Panc1 (cell line): ENCODE data around the gene SLC7A11. TPM values are rescaled to one million over a fixed set of nuclear protein-coding genes. Genes with fewer than 3 reads are reported as not detected.

Experiments used
- ATAC-seq: fragments of 200-7000 bp; cut with Tn5 transposase; 2 replicates; pipeline ENCODE4 v1.9.1; 2020; ENCODE audit warnings: mild to moderate bottlenecking, moderate library complexity
- BruUV-seq: library from RNA; stranded (reverse); fragments of 400-500 nt; replicated peaks from 2 replicates; lab custom pipeline; 2021; lab: Mats Ljungman, UMichigan
- CTCF ChIA-PET: fragments of 300-600 bp; sonication (Branson Sonifier 250); formaldehyde crosslinking; loops from one replicate; lab custom pipeline; 2022; ENCODE audit warnings: antibody characterized with exemption; lab: Charles Lee
- POLR2A ChIA-PET: fragments of 300-600 bp; sonication (Branson Sonifier 250); formaldehyde crosslinking; loops from one replicate; lab custom pipeline; 2022; ENCODE audit warnings: antibody characterized with exemption; lab: Charles Lee
- DNase-seq: peaks from one replicate; pipeline ENCODE4 v3.0.0-alpha.2; 2010; ENCODE audit warnings: low read depth, low spot score
- H3K27ac ChIP-seq: 2 replicates; pipeline ENCODE4 v1.5.1; 2011; ENCODE audit warnings: mild to moderate bottlenecking, low read length, inconsistent platforms
- H3K27me3 ChIP-seq: fragments of 200-500 bp; sonication (Bioruptor generic); 2 replicates; pipeline ENCODE4 v1.6.0; 2014; ENCODE audit warnings: low read length, inconsistent platforms; ENCODE audit not compliant: control insufficient read depth, insufficient read depth
- H3K36me3 ChIP-seq: fragments of 200-500 bp; sonication (Bioruptor generic); 2 replicates; pipeline ENCODE4 v1.5.1; 2014; ENCODE audit warnings: inconsistent platforms, mild to moderate bottlenecking, low read length, moderate library complexity; ENCODE audit not compliant: control insufficient read depth, insufficient read depth
- H3K4me1 ChIP-seq: 2 replicates; pipeline ENCODE4 v1.5.1; 2011; ENCODE audit warnings: inconsistent platforms, mild to moderate bottlenecking, low read length, moderate library complexity; ENCODE audit not compliant: control insufficient read depth, insufficient read depth
- H3K4me3 ChIP-seq, 2 experiments: 2 replicates each; pipeline ENCODE4 v1.5.1; 2011 to 2012; ENCODE audit warnings: low read depth in 2 of 2, low read length in 2 of 2, mild to moderate bottlenecking in 2 of 2, inconsistent platforms in 1 of 2, moderate library complexity in 1 of 2
- H3K9me3 ChIP-seq: fragments of 200-500 bp; sonication (Bioruptor generic); 2 replicates; pipeline ENCODE4 v1.5.1; 2014; ENCODE audit warnings: low read depth, mild to moderate bottlenecking, inconsistent platforms, low read length, moderate library complexity; ENCODE audit not compliant: control insufficient read depth, insufficient read depth
- POLR2AphosphoS5 ChIP-seq: IDR thresholded peaks from 2 replicates; pipeline ENCODE4 v1.6.1; 2012; ENCODE audit warnings: mild to moderate bottlenecking, low read depth, low read length, moderate library complexity
- SIN3A ChIP-seq: IDR thresholded peaks from 2 replicates; pipeline ENCODE4 v1.6.1; 2012; ENCODE audit warnings: low read depth, mild to moderate bottlenecking, low read length, moderate library complexity, borderline replicate concordance; ENCODE audit not compliant: insufficient read depth
- TCF7L2 ChIP-seq: IDR thresholded peaks from 2 replicates; pipeline ENCODE4 v1.6.1; 2011; ENCODE audit warnings: mild to moderate bottlenecking, low read depth, low read length, inconsistent platforms
- in situ Hi-C: cut with HindIII; loops from 2 replicates; pipeline ENCODE4 v1.10.0; 2016; ENCODE audit warnings: low sequenced_read_pairs, low pct_unique_long_range_greater_than_20kb
- intact Hi-C: fragments of 100-400 bp; cut with micrococcal nuclease; formaldehyde crosslinking; loops from one replicate; pipeline ENCODE4 v1.10.0; 2022; ENCODE audit not compliant: unreplicated experiment
- total RNA-seq: library from RNA; stranded (reverse); gene quantifications from one replicate; pipeline ENCODE4 v1.2.1, GENCODE V29; 2021; ENCODE audit not compliant: unreplicated experiment
- TF ChIP-seq, protein P1 (sequence below), 2 experiments: IDR thresholded peaks; 2 replicates each; pipeline ENCODE4 v1.6.1; 2011 to 2012; ENCODE audit warnings: low read depth in 2 of 2, control low read depth in 1 of 2, low read length in 1 of 2, mild to moderate bottlenecking in 1 of 2, moderate library complexity in 1 of 2; ENCODE audit not compliant: insufficient read depth in 1 of 2
- TF ChIP-seq, protein P2 (sequence below): fragments of 450-650 bp; IDR thresholded peaks from 2 replicates; pipeline ENCODE4 v1.5.1; 2017; ENCODE audit warnings: mild to moderate bottlenecking

SLC7A11 gene
- total RNA-seq, 1 experiment from 2014 or later, result 6.4 TPM

DNA sequence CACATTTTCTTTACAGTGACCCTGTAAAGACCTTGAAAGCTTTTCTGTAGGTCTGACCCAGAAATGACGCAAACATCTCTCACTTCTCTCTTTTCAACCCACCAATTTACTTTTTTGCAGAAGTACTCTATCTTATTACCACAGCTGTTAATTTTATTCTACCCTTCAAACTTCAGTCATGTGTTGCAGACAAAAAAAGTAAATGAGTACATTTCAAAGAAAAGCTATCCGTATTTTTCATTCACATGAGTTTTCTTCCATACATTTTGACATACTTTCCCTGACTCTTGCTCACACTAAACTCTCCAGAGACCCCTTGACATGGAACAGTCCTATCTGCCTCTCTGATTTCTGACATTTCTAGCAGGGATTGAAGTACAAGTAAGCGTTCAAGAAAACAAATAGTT is 51.7 kb downstream of the SLC7A11 start:
- ChIA-PET POLR2A (no interaction called here), CTCF (interaction anchor here (0.5 kb wide), 1 partner anchor 720 kb away, joined by 3 read pairs; no protein-coding TSS in a partner anchor)
- Histone ChIP-seq H3K27ac (no peak overlapping the region), H3K27me3 (no peaks in the 10 kb centered on the region), H3K9me3 (no peaks in the 10 kb centered on the region), H3K4me3 (no peak overlapping the region), H3K4me1 (no peaks in the 10 kb centered on the region), H3K36me3 (no peaks in the 10 kb centered on the region; the same call in 1 of the 2 replicates)
- no peak for DNase-seq
- intact Hi-C loops, result no loop called here
- in situ Hi-C loops, result no loop called here
- no peak for TF ChIP-seq SIN3A
- no peak for TF ChIP-seq POLR2AphosphoS5
- TF ChIP-seq TCF7L2, result no peak
- TF ChIP-seq, protein P1, sequence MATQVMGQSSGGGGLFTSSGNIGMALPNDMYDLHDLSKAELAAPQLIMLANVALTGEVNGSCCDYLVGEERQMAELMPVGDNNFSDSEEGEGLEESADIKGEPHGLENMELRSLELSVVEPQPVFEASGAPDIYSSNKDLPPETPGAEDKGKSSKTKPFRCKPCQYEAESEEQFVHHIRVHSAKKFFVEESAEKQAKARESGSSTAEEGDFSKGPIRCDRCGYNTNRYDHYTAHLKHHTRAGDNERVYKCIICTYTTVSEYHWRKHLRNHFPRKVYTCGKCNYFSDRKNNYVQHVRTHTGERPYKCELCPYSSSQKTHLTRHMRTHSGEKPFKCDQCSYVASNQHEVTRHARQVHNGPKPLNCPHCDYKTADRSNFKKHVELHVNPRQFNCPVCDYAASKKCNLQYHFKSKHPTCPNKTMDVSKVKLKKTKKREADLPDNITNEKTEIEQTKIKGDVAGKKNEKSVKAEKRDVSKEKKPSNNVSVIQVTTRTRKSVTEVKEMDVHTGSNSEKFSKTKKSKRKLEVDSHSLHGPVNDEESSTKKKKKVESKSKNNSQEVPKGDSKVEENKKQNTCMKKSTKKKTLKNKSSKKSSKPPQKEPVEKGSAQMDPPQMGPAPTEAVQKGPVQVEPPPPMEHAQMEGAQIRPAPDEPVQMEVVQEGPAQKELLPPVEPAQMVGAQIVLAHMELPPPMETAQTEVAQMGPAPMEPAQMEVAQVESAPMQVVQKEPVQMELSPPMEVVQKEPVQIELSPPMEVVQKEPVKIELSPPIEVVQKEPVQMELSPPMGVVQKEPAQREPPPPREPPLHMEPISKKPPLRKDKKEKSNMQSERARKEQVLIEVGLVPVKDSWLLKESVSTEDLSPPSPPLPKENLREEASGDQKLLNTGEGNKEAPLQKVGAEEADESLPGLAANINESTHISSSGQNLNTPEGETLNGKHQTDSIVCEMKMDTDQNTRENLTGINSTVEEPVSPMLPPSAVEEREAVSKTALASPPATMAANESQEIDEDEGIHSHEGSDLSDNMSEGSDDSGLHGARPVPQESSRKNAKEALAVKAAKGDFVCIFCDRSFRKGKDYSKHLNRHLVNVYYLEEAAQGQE (IDR thresholded peaks at IDR 0.05; ENCODE audit: insufficient read depth in 1 of 2, low read depth in 2 of 2, low read length in 1 of 2), result no peak
- TF ChIP-seq, protein P2, sequence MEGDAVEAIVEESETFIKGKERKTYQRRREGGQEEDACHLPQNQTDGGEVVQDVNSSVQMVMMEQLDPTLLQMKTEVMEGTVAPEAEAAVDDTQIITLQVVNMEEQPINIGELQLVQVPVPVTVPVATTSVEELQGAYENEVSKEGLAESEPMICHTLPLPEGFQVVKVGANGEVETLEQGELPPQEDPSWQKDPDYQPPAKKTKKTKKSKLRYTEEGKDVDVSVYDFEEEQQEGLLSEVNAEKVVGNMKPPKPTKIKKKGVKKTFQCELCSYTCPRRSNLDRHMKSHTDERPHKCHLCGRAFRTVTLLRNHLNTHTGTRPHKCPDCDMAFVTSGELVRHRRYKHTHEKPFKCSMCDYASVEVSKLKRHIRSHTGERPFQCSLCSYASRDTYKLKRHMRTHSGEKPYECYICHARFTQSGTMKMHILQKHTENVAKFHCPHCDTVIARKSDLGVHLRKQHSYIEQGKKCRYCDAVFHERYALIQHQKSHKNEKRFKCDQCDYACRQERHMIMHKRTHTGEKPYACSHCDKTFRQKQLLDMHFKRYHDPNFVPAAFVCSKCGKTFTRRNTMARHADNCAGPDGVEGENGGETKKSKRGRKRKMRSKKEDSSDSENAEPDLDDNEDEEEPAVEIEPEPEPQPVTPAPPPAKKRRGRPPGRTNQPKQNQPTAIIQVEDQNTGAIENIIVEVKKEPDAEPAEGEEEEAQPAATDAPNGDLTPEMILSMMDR, result no peak
- ATAC-seq, result no peak
- BruUV-seq, result no TSS peak

DNA sequence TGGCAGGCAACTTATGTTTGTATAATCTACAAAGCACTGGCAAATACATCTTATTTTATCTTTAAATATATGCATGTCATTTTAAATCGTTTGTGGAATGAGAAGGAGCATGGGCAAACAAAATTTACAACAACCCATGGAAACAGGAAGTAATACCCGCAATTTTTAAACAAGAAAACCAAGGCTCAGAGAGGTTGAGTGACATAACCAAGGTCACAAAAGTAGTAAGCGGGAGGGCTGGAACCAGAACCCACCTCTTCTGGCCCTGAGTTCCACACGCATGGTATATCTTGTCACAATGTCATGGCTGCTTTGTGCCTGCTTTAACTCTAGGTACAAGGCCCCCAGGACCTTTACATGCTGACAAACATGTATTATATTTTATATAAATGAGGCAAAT is 52.9 kb downstream of the SLC7A11 start:
- in situ Hi-C loops, result no loop called here

More for the DNA sequence above, 52.9 kb downstream of the SLC7A11 start:
- TF ChIP-seq POLR2AphosphoS5 (no peak), TCF7L2 (no peak), SIN3A (no peak)
- TF ChIP-seq, protein P2, result no peak
- TF ChIP-seq, protein P1 (IDR thresholded peaks at IDR 0.05; ENCODE audit: insufficient read depth in 1 of 2, low read depth in 2 of 2, low read length in 1 of 2), result no peak
- Histone ChIP-seq H3K4me1 (no peaks in the 10 kb centered on the region), H3K27ac (no peak overlapping the region), H3K36me3 (no peaks in the 10 kb centered on the region), H3K4me3 (no peak overlapping the region), H3K27me3 (no peaks in the 10 kb centered on the region), H3K9me3 (no peaks in the 10 kb centered on the region)
- BruUV-seq, result no TSS peak
- POLR2A ChIA-PET, result no interaction called here
- CTCF ChIA-PET, result no interaction called here
- ATAC-seq (no peak), DNase-seq (no peak)
- intact Hi-C loops, result loop anchor here (10.0 kb wide), 1 partner anchor 686 kb away; no protein-coding TSS in a partner anchor
